OCI-LY1 (cell line): Measurements from ENCODE around the gene CARD10.

Experiments used
- H2AFZ ChIP-seq: fragments of 200-600 bp; sonication (generic), shearing (Covaris generic); 2 replicates; pipeline ENCODE4 v1.6.0; 2014; ENCODE audit warnings: antibody characterized with exemption, mild to moderate bottlenecking, low read length
- H3F3A ChIP-seq: fragments of 200-600 bp; sonication (generic), shearing (Covaris generic); 2 replicates; pipeline ENCODE4 v1.6.0; 2014; ENCODE audit warnings: mild to moderate bottlenecking, antibody characterized with exemption, low read length, moderate library complexity; ENCODE audit not compliant: insufficient read depth
- H3K27ac ChIP-seq: fragments of 200-600 bp; sonication (generic); 2 replicates; pipeline ENCODE4 v1.5.1; 2014; ENCODE audit warnings: low read length, mixed run types, mild to moderate bottlenecking, low read depth; ENCODE audit not compliant: poor library complexity, severe bottlenecking
- H3K27me3 ChIP-seq: fragments of 200-600 bp; sonication (generic); 2 replicates; pipeline ENCODE4 v1.6.0; 2014; ENCODE audit warnings: antibody characterized with exemption, mild to moderate bottlenecking, low read length, moderate library complexity; ENCODE audit not compliant: insufficient read depth
- H3K36me3 ChIP-seq: fragments of 200-600 bp; sonication (generic); 2 replicates; pipeline ENCODE4 v1.6.1; 2014; ENCODE audit warnings: mild to moderate bottlenecking, antibody characterized with exemption, low read length, moderate library complexity, mixed read lengths; ENCODE audit not compliant: insufficient read depth
- H3K4me1 ChIP-seq: fragments of 200-600 bp; sonication (generic); 2 replicates; pipeline ENCODE4 v1.5.1; 2014; ENCODE audit warnings: mild to moderate bottlenecking, low read length, moderate library complexity; ENCODE audit not compliant: insufficient read depth, severe bottlenecking
- H3K4me2 ChIP-seq: fragments of 200-600 bp; sonication (generic), shearing (Covaris generic); 2 replicates; pipeline ENCODE4 v1.6.1; 2014; ENCODE audit warnings: low read length
- H3K4me3 ChIP-seq: fragments of 200-600 bp; sonication (generic); 2 replicates; pipeline ENCODE4 v1.5.1; 2014; ENCODE audit warnings: low read length, low read depth, mild to moderate bottlenecking, mixed read lengths; ENCODE audit not compliant: poor library complexity, severe bottlenecking
- H3K79me2 ChIP-seq: fragments of 200-600 bp; shearing (Covaris generic); 2 replicates; pipeline ENCODE4 v1.6.1; 2016; ENCODE audit warnings: mixed run types, low read length, mixed read lengths; ENCODE audit not compliant: insufficient read depth
- H3K9ac ChIP-seq: fragments of 200-600 bp; sonication (generic), shearing (Covaris generic); 2 replicates; pipeline ENCODE4 v1.6.1; 2014; ENCODE audit warnings: mild to moderate bottlenecking, low read length, mixed read lengths
- H3K9me2 ChIP-seq: fragments of 200-600 bp; sonication (generic), shearing (Covaris generic); 2 replicates; pipeline ENCODE4 v1.6.1; 2014; ENCODE audit warnings: low read depth, mild to moderate bottlenecking, low read length, mixed read lengths
- H3K9me3 ChIP-seq: fragments of 200-600 bp; shearing (Covaris generic); 2 replicates; pipeline ENCODE4 v1.6.1; 2014; ENCODE audit warnings: low read length, mixed read lengths
- H4K20me1 ChIP-seq: fragments of 200-600 bp; sonication (generic), shearing (Covaris generic); 2 replicates; pipeline ENCODE4 v1.6.0; 2016; ENCODE audit warnings: mild to moderate bottlenecking, low read length; ENCODE audit not compliant: insufficient read depth
- EZH2 ChIP-seq: fragments of 200-600 bp; sonication (generic), shearing (Covaris generic); IDR thresholded peaks from 2 replicates; pipeline ENCODE4 v1.8.0; 2017; ENCODE audit warnings: borderline replicate concordance, mixed run types, mild to moderate bottlenecking, antibody characterized with exemption, low read length, moderate library complexity, mixed read lengths
- TF ChIP-seq, protein P1 (sequence below): fragments of 200-600 bp; sonication (generic), shearing (Covaris generic); IDR thresholded peaks from 2 replicates; pipeline ENCODE4 v1.5.1; 2017; ENCODE audit warnings: mild to moderate bottlenecking, antibody characterized with exemption, low read length, moderate library complexity, mixed read lengths

The CARD10 gene

DNA sequence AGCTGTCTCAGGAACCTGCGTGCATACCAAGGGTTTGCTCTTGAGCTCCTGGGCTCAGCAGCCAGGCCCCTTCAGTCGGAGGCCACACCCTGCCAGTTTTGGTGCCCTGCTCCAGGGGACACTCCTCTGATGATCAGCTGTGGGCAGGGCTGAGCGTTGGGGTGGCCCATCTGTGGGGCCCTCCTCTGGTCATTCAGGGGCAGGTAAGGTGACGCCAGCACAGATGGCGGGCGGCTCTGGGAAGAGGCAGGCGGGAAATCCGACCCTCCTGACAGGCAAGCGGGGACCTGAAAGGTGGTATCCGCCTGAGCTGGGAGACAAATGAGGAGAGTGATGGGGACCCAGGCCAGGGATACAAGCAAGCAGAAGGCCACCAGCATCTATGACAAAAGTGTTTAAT is 29.2 kb downstream of the CARD10 start:
- Histone ChIP-seq H2AFZ (no peak overlapping the region), H3K4me3 (no peak overlapping the region), H3K9me3 (no peaks in the 10 kb centered on the region), H4K20me1 (no peaks in the 10 kb centered on the region), H3K9ac (no peak overlapping the region), H3K36me3 (no peaks in the 10 kb centered on the region), H3K4me1 (peaks cover 29% of the 10 kb centered on the region), H3K27me3 (no peaks in the 10 kb centered on the region), H3K27ac (no peak overlapping the region), H3K4me2 (no peak overlapping the region), H3K9me2 (no peaks in the 10 kb centered on the region), H3K79me2 (peaks cover 10% of the 10 kb centered on the region), H3F3A (no peaks in the 10 kb centered on the region)
- TF ChIP-seq, protein P1, sequence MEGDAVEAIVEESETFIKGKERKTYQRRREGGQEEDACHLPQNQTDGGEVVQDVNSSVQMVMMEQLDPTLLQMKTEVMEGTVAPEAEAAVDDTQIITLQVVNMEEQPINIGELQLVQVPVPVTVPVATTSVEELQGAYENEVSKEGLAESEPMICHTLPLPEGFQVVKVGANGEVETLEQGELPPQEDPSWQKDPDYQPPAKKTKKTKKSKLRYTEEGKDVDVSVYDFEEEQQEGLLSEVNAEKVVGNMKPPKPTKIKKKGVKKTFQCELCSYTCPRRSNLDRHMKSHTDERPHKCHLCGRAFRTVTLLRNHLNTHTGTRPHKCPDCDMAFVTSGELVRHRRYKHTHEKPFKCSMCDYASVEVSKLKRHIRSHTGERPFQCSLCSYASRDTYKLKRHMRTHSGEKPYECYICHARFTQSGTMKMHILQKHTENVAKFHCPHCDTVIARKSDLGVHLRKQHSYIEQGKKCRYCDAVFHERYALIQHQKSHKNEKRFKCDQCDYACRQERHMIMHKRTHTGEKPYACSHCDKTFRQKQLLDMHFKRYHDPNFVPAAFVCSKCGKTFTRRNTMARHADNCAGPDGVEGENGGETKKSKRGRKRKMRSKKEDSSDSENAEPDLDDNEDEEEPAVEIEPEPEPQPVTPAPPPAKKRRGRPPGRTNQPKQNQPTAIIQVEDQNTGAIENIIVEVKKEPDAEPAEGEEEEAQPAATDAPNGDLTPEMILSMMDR = no peak
- no peak for TF ChIP-seq EZH2

DNA sequence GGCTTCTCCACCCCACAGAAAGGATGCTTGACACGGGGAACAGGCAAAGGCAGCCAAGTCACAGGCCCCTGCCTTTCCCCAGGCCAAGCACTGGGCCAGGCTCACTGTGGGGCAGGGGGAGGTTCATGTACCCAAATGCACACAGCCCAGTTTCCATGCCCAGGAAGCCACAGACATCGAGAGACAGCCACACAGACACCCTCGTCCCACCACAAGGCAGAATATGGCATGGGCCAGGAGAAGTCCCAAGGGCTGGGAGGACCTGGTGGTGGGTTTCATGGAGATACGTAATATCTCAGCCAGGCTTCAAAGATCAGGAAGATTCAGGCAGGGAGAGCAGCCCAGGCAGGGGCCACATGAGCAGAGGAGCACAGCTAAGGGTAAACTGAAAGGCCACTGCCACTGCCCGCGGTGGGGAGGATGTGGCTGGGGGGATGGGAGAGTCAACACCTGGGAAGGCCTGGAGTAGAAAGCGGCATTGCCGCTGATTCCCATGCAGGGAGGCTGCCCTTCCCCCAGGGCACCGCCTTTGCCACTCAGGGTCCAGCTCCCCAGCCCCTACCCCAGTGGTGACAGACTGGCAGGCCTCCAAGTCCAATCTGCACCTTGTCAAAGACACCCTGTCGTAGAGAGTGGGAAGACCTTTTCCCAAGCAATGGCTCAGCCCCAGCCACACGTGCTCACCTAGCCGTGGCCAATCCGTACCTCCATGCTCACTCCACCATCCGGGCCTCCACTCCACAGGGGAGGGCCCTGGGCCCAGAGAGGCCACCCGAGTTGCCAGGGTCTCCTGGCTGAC is 30.7 kb downstream of the CARD10 start:
- peaks cover 43% of the 10 kb centered on the region for H3K4me1 ChIP-seq

DNA sequence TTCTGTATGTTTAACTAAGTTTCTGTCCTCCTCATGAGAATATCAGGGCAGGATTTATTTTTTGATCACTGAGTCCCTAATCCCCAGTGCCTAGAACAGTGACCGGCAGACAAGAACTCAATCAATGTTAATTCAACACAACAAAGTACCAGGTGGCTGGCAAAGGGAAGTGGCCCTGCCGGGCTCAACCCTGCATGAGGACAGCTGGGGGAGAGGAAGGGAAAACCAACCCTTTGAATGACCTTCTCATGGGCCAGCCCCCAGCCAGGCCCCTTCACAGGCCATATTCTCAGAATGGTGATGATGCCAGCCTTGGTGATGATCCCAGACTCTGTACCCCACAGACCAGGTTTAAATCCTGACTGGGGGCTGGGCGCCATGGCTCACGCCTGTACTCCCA is 31.6 kb downstream of the CARD10 start:
- no peak for TF ChIP-seq EZH2
- TF ChIP-seq, protein P1 = no peak
- Histone ChIP-seq H3K4me2 (no peak overlapping the region), H2AFZ (no peak overlapping the region), H3K27ac (peak overlapping the region; percentile 65), H3K27me3 (no peaks in the 10 kb centered on the region), H3F3A (no peaks in the 10 kb centered on the region), H3K9ac (no peak overlapping the region), H3K36me3 (peaks cover 2% of the 10 kb centered on the region; the same call in 1 of the 2 replicates), H3K4me1 (peaks cover 50% of the 10 kb centered on the region), H4K20me1 (no peaks in the 10 kb centered on the region), H3K4me3 (no peak overlapping the region), H3K9me3 (no peaks in the 10 kb centered on the region), H3K79me2 (peaks cover 28% of the 10 kb centered on the region), H3K9me2 (no peaks in the 10 kb centered on the region)

More for the DNA sequence above, 30.7 kb downstream of the CARD10 start:
- Histone ChIP-seq H4K20me1 (no peaks in the 10 kb centered on the region), H2AFZ (no peak overlapping the region), H3K36me3 (no peaks in the 10 kb centered on the region), H3F3A (no peaks in the 10 kb centered on the region), H3K79me2 (peaks cover 19% of the 10 kb centered on the region), H3K27me3 (no peaks in the 10 kb centered on the region), H3K27ac (no peak overlapping the region), H3K9ac (no peak overlapping the region), H3K9me2 (no peaks in the 10 kb centered on the region), H3K4me2 (no peak overlapping the region), H3K4me3 (no peak overlapping the region), H3K9me3 (no peaks in the 10 kb centered on the region)
- TF ChIP-seq EZH2 = no peak
- TF ChIP-seq, protein P1 = no peak
